Type B pancreatic cell (in vitro differentiated cells): Measurements from ENCODE around the gene LARP4B. TPM values are rescaled to one million over a fixed set of nuclear protein-coding genes. Genes with fewer than 3 reads are reported as not detected.
A peak's percentile ranks its signal among the peaks of the same experiment; 100 is the strongest.

Source experiments
- DNase-seq: peaks from one replicate; pipeline ENCODE4 v3.0.0; 2021; ENCODE audit warnings: mixed read lengths; ENCODE audit not compliant: unreplicated experiment; ENCODE audit errors: extremely low spot score
- H3K27ac Mint-ChIP-seq: 2 replicates; pipeline ENCODE4 v1.8.0; 2021; ENCODE audit warnings: mild to moderate bottlenecking, mixed read lengths
- H3K27me3 Mint-ChIP-seq: 2 replicates; pipeline ENCODE4 v1.8.0; 2021; ENCODE audit warnings: mixed read lengths
- H3K36me3 Mint-ChIP-seq: 2 replicates; pipeline ENCODE4 v1.8.0; 2021; ENCODE audit warnings: mixed read lengths
- H3K4me1 Mint-ChIP-seq: one replicate; pipeline ENCODE4 v1.8.0; 2021; ENCODE audit warnings: mixed read lengths; ENCODE audit not compliant: unreplicated experiment
- H3K4me3 Mint-ChIP-seq: 2 replicates; pipeline ENCODE4 v1.8.0; 2021; ENCODE audit warnings: mild to moderate bottlenecking, mixed read lengths
- H3K9me3 Mint-ChIP-seq: 2 replicates; pipeline ENCODE4 v1.8.0; 2021; ENCODE audit warnings: mixed read lengths
- total RNA-seq: library from RNA; stranded (reverse); gene quantifications from 2 replicates; pipeline ENCODE4 v1.2.1, GENCODE V29; 2021; ENCODE audit warnings: low replicate concordance
- TF ChIP-seq, protein P1 (sequence below): fragments of 200-600 bp; sonication (generic); conservative IDR thresholded peaks from 2 replicates; pipeline ENCODE4 v1.5.0; 2021; ENCODE audit warnings: antibody characterized with exemption, mild to moderate bottlenecking

The LARP4B gene
- total RNA-seq, 1 donor from 2014 or later = 82.1 TPM

GRCh38 chr10:896982-897381, 34.5 kb downstream of the LARP4B start:
- TF ChIP-seq, protein P1, sequence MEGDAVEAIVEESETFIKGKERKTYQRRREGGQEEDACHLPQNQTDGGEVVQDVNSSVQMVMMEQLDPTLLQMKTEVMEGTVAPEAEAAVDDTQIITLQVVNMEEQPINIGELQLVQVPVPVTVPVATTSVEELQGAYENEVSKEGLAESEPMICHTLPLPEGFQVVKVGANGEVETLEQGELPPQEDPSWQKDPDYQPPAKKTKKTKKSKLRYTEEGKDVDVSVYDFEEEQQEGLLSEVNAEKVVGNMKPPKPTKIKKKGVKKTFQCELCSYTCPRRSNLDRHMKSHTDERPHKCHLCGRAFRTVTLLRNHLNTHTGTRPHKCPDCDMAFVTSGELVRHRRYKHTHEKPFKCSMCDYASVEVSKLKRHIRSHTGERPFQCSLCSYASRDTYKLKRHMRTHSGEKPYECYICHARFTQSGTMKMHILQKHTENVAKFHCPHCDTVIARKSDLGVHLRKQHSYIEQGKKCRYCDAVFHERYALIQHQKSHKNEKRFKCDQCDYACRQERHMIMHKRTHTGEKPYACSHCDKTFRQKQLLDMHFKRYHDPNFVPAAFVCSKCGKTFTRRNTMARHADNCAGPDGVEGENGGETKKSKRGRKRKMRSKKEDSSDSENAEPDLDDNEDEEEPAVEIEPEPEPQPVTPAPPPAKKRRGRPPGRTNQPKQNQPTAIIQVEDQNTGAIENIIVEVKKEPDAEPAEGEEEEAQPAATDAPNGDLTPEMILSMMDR = no peak
- Mint-ChIP-seq H3K27me3 (no peaks in the 10 kb centered on the region), H3K36me3 (peaks cover 6% of the 10 kb centered on the region), H3K4me3 (no peak overlapping the region), H3K9me3 (no peaks in the 10 kb centered on the region), H3K27ac (no peak overlapping the region), H3K4me1 (peaks cover 12% of the 10 kb centered on the region)
- no peak for DNase-seq

DNA sequence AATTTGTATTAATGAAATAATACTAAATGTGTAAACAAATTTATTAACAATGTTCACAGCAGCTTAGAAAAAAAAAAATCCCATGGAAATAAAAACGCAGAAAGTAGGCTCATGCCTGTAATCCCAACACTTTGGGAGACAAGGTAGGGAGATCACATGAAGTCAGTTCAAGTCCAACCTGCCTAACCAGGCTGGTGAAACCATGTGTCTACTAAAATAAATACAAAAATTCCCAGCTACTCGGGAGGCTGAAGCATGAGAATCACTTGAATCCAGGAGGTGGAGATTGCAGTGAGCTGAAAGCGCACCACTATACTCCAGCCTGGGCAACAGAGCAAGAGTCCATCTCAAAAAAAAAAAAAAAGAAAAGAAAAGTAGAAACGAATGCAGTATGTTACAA, 36.2 kb downstream of the LARP4B start:
- Mint-ChIP-seq H3K4me3 (no peak overlapping the region), H3K4me1 (peaks cover 5% of the 10 kb centered on the region), H3K27ac (no peak overlapping the region), H3K9me3 (no peaks in the 10 kb centered on the region), H3K36me3 (no peaks in the 10 kb centered on the region), H3K27me3 (no peaks in the 10 kb centered on the region)
- DNase-seq = no peak
- TF ChIP-seq, protein P1 = no peak

DNA sequence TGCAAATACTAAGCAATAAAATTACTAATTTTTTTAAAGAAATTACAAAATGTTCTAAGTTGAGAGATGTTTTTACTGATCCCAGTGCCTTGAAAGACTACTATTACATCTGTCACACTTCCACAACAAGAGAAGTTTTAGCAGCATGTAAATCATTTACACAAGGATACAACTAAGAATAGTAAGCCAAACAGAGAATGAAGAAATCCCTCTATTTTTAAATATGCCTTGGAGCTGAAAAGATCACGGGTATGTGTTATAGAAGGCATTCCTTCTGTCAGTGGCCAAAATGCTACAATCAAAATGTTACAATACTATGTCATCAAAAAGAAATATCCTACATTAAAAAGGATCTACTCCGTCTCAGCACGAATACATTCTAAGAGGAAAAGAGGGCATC, 52.6 kb downstream of the LARP4B start:
- TF ChIP-seq, protein P1 = no peak

DNA sequence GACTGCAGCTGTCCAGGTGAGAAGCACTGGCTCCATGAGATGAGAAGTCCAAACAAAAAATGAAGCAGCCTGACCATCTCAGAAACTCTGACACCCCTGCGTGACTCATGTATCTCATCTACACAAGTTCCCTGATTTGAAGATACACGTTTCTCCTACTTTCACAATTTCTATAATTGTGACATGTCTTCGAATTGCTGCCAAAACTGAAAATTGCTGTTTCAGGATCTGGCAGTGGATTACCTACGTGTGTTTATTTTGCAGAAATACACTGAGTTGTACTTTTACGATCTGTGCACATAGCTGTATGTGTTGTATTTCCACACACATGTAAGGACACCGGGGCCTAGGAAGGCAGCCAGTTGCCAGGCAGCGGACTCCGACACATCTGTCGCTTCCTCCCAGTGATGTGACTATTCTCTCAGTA, 53.2 kb downstream of the LARP4B start:
- H3K36me3 Mint-ChIP-seq = peaks cover 33% of the 10 kb centered on the region
- TF ChIP-seq, protein P1 = no peak
- DNase-seq = no peak
- H3K27ac Mint-ChIP-seq = no peak overlapping the region
- no peaks in the 10 kb centered on the region for H3K9me3 Mint-ChIP-seq
- no peaks in the 10 kb centered on the region for H3K27me3 Mint-ChIP-seq
- H3K4me1 Mint-ChIP-seq = no peaks in the 10 kb centered on the region
- H3K4me3 Mint-ChIP-seq = no peak overlapping the region

More for the DNA sequence above, 52.6 kb downstream of the LARP4B start:
- H3K4me3 Mint-ChIP-seq = no peak overlapping the region
- DNase-seq = no peak
- no peaks in the 10 kb centered on the region for H3K9me3 Mint-ChIP-seq
- H3K36me3 Mint-ChIP-seq = peaks cover 33% of the 10 kb centered on the region
- H3K4me1 Mint-ChIP-seq = no peaks in the 10 kb centered on the region
- H3K27me3 Mint-ChIP-seq = no peaks in the 10 kb centered on the region
- H3K27ac Mint-ChIP-seq = no peak overlapping the region

DNA sequence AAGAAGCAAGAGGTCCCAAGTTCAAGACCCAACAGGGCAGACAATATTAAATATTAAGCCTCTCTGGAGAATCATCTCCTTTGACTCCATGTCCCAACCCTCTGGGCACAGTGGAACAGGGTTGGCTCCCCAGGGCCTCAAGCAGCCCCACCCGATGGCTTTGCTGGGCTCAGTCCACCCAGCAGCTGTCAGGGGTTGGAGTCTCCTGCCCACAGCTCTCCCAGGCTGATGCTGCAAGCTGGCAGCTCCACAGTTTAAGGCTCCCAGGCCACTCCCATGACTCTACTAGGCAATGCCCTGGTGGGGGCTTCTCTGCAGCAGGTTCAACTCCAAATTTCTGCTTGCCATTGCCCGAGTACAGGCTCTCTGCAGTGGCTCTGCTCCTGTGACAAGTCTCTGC, 55.1 kb downstream of the LARP4B start:
- Mint-ChIP-seq H3K36me3 (peaks cover 38% of the 10 kb centered on the region), H3K27ac (no peak overlapping the region), H3K27me3 (no peaks in the 10 kb centered on the region), H3K4me1 (no peaks in the 10 kb centered on the region), H3K4me3 (no peak overlapping the region), H3K9me3 (no peaks in the 10 kb centered on the region)
- DNase-seq = no peak
- TF ChIP-seq, protein P1 = no peak

DNA sequence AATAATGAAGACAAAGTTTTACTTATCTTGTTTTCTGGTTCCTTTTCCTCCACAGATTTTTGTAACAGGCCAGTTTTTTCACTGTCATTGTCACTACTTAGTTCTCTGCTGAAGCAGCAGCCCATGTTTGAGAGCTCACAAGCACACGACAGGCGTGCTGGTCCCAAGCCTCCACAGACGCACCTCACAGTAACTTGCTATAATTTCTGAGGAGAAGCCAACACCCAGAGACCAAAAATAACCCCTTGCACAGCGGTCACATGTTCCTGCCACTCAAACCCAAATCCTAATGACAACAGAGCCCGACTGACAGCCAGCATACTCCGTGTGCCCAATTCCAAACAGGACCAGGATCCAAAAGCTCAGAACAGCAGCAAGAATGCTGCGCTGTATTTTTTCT, 58.5 kb downstream of the LARP4B start:
- TF ChIP-seq, protein P1 = no peak
- no peak for DNase-seq
- Mint-ChIP-seq H3K4me3 (no peak overlapping the region), H3K27ac (peak overlapping the region; percentile 50), H3K4me1 (no peaks in the 10 kb centered on the region), H3K27me3 (no peaks in the 10 kb centered on the region), H3K9me3 (no peaks in the 10 kb centered on the region), H3K36me3 (peaks cover 34% of the 10 kb centered on the region)
